Left ventricle myocardium superior (tissue), 1 donor: ENCODE measurements around the gene INSL6. TPM values are rescaled to one million over a fixed set of nuclear protein-coding genes. Genes with fewer than 3 reads are reported as not detected.

ENCODE experiments used
- total RNA-seq: library from RNA; stranded (reverse); fragmentation: NEBNext Ultra II Directional; extraction: Animal tissue kit (Norgen Biotek cat#: 25700); gene quantifications from one replicate; pipeline ENCODE4 v1.2.1, GENCODE V29; 2021
- donor health status: DM: no; HTN: yes; CAD: no; lungs with severe emphysema.

Gene INSL6
- total RNA-seq, 1 donor from 2014 or later: not detected

Other genes with a start within 250 kb of the INSL6 start
- 21.5 TPM for gene JAK2, start 200.4 kb downstream of the INSL6 start, total RNA-seq
- gene INSL4, start 45.8 kb upstream of the INSL6 start, total RNA-seq: not detected
- not detected for gene RLN2, start 119.1 kb upstream of the INSL6 start, total RNA-seq
- gene RLN1, start 154.2 kb upstream of the INSL6 start, total RNA-seq: 0.35 TPM